K562 (cell line): ENCODE data around the gene MCC. TPM values are rescaled to one million over a fixed set of nuclear protein-coding genes. Genes with fewer than 3 reads are reported as not detected.

Experiments
- KLF13 ChIP-seq: fragments of 450-650 bp; IDR thresholded peaks from 2 replicates; pipeline ENCODE4 v1.6.1; 2016; ENCODE audit warnings: missing genetic modification characterization, low read depth, mild to moderate bottlenecking, missing compliant biosample characterization, moderate library complexity, borderline replicate concordance
- MAFK ChIP-seq: IDR thresholded peaks from 2 replicates; pipeline ENCODE4 v1.6.1; 2011; ENCODE audit warnings: low read length, improper control_type of control experiment
- ZSCAN32 ChIP-seq: fragments of 450-650 bp; formaldehyde crosslinking; IDR thresholded peaks from 2 replicates; pipeline ENCODE4 v1.4.0; 2020; ENCODE audit warnings: mild to moderate bottlenecking, moderate library complexity
- polyA plus RNA-seq, 8 experiments: library from polyadenylated mRNA; depleted of rRNA in 4 of 8; stranded (reverse) in 5 of 8; unstranded in 3 of 8; fragments of >200 nt; fragmentation: Nextera tagmentation in 2 of 8; fragmentation: Illumina TruSeq in 1 of 8; extraction: Ambion mirVana in 2 of 8; extraction: Trizol in 1 of 8; gene quantifications; 2 replicates each; pipeline versions ENCODE4 v1.2.1 to v1.2.3, GENCODE V29; 2011 to 2014; ENCODE audit warnings: inconsistent platforms in 1 of 8, missing spikeins in 1 of 8
- total RNA-seq, 7 experiments: library from RNA; depleted of rRNA in 6 of 7; stranded (reverse); fragments of >200 nt in 6 of 7; fragmentation: Illumina TruSeq in 2 of 7; extraction: Trizol in 2 of 7; gene quantifications; 2 replicates each; pipeline versions ENCODE4 v1.2.1 to v1.2.3, GENCODE V29; 2011 to 2021; ENCODE audit warnings: low replicate concordance in 1 of 7
- TF ChIP-seq, protein P1 (sequence below): sonication (generic); formaldehyde crosslinking; IDR thresholded peaks from 2 replicates; pipeline ENCODE4 v1.8.1; 2023; ENCODE audit warnings: missing genetic modification reagents, mild to moderate bottlenecking, borderline replicate concordance
- TF ChIP-seq, protein P2 (sequence below): fragments of 450-650 bp; IDR thresholded peaks from 2 replicates; pipeline ENCODE4 v1.6.1; 2016

The MCC gene
- total and polyA plus RNA-seq, 9 of the 15 experiments (the other 6 are each of a cell fraction or from before 2014, with no cell fraction given): 0.04 to 0.24 (median 0.06) TPM; not detected in 1

DNA sequence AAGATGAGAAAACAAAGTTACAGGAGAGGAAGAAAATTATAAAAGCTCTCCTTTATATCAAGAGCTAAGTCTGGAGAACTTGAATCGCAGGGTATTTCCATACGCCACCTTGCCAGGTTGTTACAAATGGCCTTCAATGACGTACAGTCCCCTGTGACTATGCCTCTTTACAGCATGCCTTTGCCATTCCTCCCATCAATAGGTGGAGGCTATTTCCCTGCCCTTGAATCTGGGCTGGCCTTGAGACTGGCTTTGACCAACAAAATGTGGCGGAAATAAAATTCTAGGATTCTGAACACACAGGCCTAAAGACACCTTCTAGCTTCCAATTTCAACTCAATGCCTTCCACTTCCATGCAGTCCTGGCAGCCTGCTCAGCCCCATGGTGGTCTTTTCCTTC, 99.1 kb downstream of the MCC start (continued):
- TF ChIP-seq, protein P1, sequence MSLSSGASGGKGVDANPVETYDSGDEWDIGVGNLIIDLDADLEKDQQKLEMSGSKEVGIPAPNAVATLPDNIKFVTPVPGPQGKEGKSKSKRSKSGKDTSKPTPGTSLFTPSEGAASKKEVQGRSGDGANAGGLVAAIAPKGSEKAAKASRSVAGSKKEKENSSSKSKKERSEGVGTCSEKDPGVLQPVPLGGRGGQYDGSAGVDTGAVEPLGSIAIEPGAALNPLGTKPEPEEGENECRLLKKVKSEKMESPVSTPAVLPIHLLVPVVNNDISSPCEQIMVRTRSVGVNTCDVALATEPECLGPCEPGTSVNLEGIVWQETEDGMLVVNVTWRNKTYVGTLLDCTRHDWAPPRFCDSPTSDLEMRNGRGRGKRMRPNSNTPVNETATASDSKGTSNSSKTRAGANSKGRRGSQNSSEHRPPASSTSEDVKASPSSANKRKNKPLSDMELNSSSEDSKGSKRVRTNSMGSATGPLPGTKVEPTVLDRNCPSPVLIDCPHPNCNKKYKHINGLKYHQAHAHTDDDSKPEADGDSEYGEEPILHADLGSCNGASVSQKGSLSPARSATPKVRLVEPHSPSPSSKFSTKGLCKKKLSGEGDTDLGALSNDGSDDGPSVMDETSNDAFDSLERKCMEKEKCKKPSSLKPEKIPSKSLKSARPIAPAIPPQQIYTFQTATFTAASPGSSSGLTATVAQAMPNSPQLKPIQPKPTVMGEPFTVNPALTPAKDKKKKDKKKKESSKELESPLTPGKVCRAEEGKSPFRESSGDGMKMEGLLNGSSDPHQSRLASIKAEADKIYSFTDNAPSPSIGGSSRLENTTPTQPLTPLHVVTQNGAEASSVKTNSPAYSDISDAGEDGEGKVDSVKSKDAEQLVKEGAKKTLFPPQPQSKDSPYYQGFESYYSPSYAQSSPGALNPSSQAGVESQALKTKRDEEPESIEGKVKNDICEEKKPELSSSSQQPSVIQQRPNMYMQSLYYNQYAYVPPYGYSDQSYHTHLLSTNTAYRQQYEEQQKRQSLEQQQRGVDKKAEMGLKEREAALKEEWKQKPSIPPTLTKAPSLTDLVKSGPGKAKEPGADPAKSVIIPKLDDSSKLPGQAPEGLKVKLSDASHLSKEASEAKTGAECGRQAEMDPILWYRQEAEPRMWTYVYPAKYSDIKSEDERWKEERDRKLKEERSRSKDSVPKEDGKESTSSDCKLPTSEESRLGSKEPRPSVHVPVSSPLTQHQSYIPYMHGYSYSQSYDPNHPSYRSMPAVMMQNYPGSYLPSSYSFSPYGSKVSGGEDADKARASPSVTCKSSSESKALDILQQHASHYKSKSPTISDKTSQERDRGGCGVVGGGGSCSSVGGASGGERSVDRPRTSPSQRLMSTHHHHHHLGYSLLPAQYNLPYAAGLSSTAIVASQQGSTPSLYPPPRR (CRISPR knock-in tag): no peak
- TF ChIP-seq, protein P2, sequence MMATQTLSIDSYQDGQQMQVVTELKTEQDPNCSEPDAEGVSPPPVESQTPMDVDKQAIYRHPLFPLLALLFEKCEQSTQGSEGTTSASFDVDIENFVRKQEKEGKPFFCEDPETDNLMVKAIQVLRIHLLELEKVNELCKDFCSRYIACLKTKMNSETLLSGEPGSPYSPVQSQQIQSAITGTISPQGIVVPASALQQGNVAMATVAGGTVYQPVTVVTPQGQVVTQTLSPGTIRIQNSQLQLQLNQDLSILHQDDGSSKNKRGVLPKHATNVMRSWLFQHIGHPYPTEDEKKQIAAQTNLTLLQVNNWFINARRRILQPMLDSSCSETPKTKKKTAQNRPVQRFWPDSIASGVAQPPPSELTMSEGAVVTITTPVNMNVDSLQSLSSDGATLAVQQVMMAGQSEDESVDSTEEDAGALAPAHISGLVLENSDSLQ: no peak
- no peak for TF ChIP-seq ZSCAN32 (CRISPR knock-in tag)
- no peak for TF ChIP-seq MAFK
- TF ChIP-seq KLF13 (tag): no peak
